Activated gamma-delta T cell (primary cell): ENCODE measurements around the gene MARVELD2.
"Not testable (repeated sequence)": the region's sequence is repeated elsewhere in the genome, so short reads cannot be mapped to it uniquely, and the experiment has no call there.

Experiments used
- DNase-seq: peaks from one replicate; lab custom pipeline; 2025; lab: John Stamatoyannopoulos, UW
- total RNA-seq, 2 donors: gene quantifications; one replicate each; lab custom pipeline; 2026; lab: John Stamatoyannopoulos, UW

MARVELD2 gene, protein sequence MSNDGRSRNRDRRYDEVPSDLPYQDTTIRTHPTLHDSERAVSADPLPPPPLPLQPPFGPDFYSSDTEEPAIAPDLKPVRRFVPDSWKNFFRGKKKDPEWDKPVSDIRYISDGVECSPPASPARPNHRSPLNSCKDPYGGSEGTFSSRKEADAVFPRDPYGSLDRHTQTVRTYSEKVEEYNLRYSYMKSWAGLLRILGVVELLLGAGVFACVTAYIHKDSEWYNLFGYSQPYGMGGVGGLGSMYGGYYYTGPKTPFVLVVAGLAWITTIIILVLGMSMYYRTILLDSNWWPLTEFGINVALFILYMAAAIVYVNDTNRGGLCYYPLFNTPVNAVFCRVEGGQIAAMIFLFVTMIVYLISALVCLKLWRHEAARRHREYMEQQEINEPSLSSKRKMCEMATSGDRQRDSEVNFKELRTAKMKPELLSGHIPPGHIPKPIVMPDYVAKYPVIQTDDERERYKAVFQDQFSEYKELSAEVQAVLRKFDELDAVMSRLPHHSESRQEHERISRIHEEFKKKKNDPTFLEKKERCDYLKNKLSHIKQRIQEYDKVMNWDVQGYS
- 0.87 to 0.96 reads per million in 2 donors for total RNA-seq

- peak; percentile 12 for DNase-seq
These were observed at the start of gene MARVELD2 for GRCh38 chr5:69414885-69415583. Gene MARVELD2, plus strand, starts transcription at chr5:69415116. Its CDS starts 4,270 bp downstream, at chr5:69419386.

GRCh38 chr5:69367697-69368279 is 47.1 kb upstream of the MARVELD2 start:
- no peak for DNase-seq

- no peak for DNase-seq
These were observed 46.2 kb upstream of the MARVELD2 start for GRCh38 chr5:69368458-69369339.

DNA sequence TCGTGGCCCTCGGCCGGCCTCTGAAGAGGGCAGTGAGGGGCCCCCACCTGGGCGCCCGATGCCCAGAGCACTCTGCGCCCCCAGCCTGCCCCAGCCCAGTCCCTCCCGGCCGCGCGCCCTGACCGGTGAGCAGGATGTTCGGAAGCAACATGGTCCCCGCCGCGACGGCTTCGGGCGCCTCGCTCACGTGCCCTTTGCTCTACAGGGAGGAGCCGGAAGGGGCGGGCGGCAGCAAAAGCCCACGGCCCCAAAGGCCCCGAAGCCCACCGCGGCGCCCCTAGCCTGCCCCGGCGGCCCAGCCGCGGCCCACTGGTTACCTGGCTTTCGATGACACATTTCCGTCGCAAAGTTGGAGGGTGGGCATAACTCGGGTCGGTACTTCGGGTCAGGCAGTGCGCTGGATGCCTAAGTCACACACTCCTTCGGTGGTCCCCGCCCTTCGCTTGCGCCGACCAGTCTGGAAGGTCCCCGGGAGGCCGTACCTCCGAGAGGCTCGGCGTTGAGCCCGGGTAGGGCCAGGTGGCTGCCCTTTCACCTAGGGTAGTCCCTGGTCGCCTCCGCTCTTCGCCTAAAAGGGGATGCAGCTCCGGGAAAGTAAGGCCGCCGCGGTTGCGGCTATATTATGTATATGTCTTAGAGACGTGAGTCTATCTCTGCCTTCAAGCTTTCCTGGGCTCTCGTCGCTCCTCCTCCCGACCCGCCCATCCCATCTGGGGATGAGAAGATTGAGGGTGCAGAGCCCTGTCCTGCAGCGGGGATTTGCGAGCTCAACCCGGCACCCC is 45.4 kb upstream of the MARVELD2 start, which contains the start of the genes AK6, RAD17 and TAF9:
Gene AK6, minus strand, starts transcription at position 181 of the 782 bp plus-strand sequence. Its CDS starts 30 bp downstream, at position 151.
Gene RAD17, plus strand, starts transcription at position 479 of the 782 bp plus-strand sequence. CDS start 2,391 bp downstream, outside the sequence.
Gene TAF9, minus strand, starts transcription at position 181 of the 782 bp plus-strand sequence. CDS start 3,783 bp downstream, outside the sequence.
- DNase-seq: peak; percentile 79

DNA sequence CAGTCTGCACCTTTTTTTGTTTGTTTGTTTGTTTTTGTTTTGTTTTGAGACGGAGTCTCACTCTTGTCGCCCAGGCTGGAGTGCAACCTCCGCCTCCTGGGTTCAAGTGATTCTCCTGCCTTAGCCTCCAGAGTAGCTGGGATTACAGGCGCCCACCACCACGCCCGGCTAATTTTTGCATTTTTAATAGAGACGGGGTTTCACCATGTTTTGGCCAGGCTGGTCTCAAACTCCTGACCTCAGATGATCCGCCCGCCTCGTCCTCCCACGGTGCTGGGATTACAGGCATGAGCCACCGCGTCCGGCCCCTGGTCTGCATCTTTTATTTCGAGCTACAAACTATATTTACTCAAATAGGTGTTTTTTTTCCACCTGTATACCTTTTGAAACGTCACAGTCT is 44.6 kb upstream of the MARVELD2 start:
- not testable (repeated sequence) for DNase-seq

GRCh38 chr5:69372394-69372793 is 42.5 kb upstream of the MARVELD2 start:
- DNase-seq: no peak

DNA sequence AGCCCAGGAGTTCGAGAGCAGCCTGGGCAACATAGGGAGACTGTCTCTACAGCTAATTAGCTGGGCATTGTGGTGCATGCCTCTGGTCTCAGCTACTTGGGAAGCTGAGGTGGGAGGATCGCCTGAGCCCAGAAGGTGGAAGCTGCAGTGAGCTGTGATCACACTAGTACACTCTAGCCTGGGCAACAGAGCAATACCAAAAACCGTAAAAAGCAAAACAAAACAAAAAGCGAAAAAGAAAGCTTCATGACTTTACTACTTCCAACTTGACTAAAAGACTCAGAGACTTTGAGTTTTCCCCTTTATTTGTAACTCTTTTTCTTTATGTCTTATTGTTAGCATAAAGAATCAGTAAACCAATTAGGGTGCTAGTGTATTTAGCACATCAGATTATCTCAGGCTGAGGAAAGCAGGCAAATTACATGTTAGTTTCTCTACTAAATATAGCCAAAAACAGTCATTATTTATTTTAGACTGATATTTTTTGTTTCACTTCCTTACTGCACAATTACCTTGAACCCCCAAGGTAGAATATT is 39.9 kb upstream of the MARVELD2 start:
- no peak for DNase-seq

DNA sequence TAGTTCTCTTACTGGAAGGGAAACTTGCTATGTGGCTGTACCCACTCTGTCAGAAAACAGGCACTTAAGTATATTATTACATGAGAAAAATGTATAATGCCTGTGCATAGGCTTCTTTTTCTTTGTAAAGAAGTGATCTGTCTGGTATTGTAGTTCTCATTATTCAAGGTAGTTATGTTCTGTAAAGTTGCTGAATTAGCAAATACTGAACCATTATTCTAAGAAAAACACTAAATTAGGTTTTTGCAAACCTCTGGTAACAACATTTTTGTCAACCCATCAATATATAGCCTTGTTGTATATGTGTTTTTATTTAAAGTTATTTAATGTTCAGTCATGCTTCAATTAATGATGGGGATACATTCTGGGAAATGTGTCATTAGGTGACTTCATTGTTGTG is 36.5 kb upstream of the MARVELD2 start:
- no peak for DNase-seq

DNA sequence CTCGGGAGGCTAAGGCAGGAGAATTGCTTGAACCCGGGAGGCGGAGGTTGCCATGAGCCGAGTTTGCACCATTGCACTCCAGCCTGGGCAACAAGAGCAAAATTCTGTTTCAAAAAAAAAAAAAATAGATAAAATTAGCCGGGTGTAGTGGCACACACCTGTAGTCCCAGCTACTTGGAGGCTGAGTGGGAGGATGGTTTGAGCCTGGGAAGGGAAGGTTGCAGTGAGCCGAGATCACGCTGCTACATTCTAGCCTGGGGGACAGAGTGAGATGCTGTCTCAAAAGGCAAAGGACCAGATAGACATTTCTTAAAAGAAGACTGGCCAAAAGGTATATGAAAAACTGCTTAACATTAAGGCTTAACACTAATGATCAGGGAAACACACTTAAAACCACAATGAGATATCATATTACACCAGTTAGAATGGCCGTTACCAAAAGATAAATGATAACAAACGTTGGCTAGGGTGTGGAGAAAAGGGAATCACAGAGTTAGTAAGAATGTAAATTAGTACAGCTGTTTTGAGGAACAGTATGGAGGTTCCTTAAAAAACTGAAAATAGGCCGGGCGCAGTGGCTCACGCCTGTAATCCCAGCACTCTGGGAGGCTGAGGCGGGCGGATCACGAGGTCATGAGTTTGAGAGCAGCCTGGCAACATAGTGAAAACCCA is 10.1 kb upstream of the MARVELD2 start:
- no peak for DNase-seq

DNA sequence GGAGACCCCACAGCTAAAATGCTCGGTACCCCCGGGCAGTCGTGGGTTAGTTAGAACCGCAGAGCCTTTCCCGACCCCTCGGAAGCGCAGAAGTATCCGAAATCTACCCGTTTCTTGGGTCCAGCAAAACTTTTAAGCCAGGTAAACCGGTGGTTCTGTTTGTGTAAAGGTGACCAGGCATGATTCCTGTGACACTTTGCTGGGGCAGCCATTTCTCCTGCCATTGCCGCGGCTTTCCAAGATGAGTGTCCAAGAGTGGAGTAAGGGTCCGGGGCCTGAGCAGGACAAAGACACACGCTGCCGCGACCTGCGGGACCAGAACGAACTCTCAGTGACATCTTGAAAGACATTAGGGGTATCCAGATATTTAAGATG is 655 bp downstream of the MARVELD2 start:
- peak; percentile 9 for DNase-seq

GRCh38 chr5:69416180-69416579 is 1.3 kb downstream of the MARVELD2 start:
- DNase-seq: no peak

GRCh38 chr5:69416699-69417098 is 1.8 kb downstream of the MARVELD2 start:
- no peak for DNase-seq

- DNase-seq: no peak
These were observed 3.6 kb downstream of the MARVELD2 start for GRCh38 chr5:69418554-69418953.

DNA sequence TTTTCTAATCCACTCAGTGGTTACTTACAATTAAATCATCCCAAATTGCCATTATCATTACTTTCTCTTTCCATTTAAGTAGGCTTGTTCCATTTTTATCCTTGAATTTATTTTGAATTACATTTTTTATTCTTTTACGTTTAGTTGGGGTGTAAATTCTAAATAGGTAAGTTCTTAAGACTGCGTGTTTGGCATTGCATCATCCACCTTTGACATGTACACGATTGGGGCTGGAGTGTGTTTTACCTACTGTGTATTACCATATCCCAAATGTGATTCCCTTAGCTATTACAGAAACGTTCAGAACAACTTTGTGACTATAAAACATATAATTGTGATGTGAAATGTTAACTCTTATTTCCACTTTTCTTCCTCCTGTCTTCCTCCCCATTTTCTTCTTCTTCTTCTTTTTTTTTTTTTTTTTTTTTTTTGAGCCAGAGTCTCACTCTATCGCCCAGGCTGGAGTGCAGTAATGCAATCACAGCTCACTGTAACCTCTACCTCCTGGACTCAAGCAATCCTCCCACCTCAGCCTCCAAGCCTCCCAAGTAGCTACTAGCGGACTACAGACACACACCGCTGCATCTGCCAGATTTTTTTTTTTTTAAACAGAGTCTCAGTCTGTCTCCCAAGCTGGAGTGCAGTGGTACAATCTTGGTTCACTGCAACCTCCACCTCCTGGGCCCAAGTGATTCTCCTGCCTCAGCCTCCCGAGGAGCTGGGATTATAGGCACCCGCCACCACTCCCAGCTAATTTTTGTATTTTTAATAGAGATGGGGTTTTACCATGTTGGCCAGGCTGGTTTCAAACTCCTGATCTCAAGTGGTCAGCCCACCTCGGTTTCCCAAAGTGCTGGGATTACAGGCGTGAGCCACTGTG is 16.7 kb downstream of the MARVELD2 start:
- DNase-seq: no peak

DNA sequence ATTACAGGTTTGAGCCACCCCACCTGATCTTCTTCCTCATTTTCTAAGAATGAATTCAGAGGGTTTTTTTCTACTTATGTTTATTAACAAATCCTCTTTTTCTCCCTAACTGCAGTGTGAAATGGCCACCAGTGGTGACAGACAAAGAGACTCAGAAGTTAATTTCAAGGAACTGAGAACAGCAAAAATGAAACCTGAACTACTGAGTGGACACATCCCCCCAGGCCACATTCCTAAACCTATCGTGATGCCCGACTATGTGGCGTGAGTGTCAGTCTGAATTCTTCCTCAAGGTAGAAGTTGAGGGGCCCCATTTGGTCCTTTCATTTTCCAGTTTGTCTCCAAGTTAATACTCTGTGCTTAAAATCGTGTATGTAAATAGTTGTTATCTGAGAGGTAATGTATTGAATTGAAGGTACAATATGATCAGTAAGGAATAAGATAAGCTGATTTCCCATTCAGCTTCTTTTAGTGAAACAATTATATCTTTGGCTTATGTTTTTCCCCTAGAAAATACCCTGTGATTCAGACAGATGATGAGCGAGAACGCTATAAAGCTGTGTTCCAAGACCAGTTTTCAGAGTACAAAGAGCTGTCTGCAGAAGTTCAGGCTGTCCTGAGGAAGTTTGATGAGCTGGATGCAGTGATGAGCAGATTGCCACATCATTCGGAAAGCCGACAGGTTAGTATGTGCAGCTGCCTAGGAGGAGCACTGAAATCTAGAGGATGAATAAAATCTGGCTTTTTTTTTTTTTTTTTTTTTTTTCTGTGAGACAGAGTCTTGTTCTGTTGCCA is 17.7 kb downstream of the MARVELD2 start:
- DNase-seq: no peak

- not testable (repeated sequence) for DNase-seq
These were observed 20.5 kb downstream of the MARVELD2 start for GRCh38 chr5:69435276-69435884.

DNA sequence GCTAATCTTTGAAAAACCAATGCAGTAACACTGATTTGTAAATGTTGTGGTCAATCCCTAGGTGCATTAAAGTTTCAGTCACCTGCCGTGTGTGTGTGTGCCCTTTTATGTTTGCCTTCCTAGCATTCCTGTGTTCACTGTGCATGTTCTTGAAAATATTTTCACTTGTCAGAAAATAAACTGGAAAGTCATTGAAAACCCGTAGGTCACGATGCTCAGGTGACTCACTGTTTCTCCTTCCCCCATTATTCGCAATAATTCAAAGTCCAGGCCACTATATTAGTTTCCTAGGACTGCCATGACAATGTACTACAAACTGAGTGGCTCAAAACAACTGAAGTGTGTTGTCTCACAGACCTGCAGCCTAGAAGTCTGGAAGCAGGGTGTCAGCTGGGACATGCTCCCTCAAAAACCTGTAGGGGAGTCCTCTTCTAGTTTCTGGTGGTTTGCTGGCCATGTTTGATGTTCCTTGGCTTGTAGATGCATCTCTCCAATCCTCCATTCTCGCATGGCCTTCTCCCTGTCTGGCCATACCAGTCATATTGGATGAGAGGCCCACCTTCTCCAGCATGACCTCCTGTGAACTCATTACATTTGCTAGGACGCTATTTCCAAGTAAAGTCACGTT is 29.3 kb downstream of the MARVELD2 start:
- DNase-seq: no peak
